ENCODE measurements around the gene ABHD15.

ABHD15 gene

GRCh38 chr17:29566473-29567303 lies at the start of gene ABHD15:
ABHD15 (minus strand) TSS chr17:29567037; CDS start chr17:29566966, 71 bp downstream.
- in situ Hi-C loops (cut with HindIII; ENCODE audit: low pct_unique_long_range_greater_than_20kb, low sequenced_read_pairs) = no loop called here
- peak; percentile 77 to 92 for DNase-seq (ENCODE audit: low read depth in 1 of 2, low spot score in 1 of 2)
- no peak for TF ChIP-seq JUND (IDR thresholded peaks at IDR 0.05; ENCODE audit: low read depth)

GRCh38 chr17:29615492-29616299 lies 48.9 kb upstream of the ABHD15 start:
- TF ChIP-seq JUND (IDR thresholded peaks at IDR 0.05; ENCODE audit: low read depth) = no peak
- in situ Hi-C loops (cut with HindIII; ENCODE audit: low pct_unique_long_range_greater_than_20kb, low sequenced_read_pairs) = no loop called here
- peak; percentile 91 to 97 for DNase-seq (ENCODE audit: low read depth in 1 of 2, low spot score in 1 of 2)

GRCh38 chr17:29615048-29615385 lies 48.2 kb upstream of the ABHD15 start:
- DNase-seq (ENCODE audit: low read depth in 1 of 2, low spot score in 1 of 2) = no peak
- TF ChIP-seq JUND (IDR thresholded peaks at IDR 0.05; ENCODE audit: low read depth) = no peak
- in situ Hi-C loops (cut with HindIII; ENCODE audit: low pct_unique_long_range_greater_than_20kb, low sequenced_read_pairs) = no loop called here

GRCh38 chr17:29614349-29615047 lies 47.7 kb upstream of the ABHD15 start:
- no peak for DNase-seq (ENCODE audit: low read depth in 1 of 2, low spot score in 1 of 2)
- in situ Hi-C loops (cut with HindIII; ENCODE audit: low pct_unique_long_range_greater_than_20kb, low sequenced_read_pairs) = no loop called here
- TF ChIP-seq JUND (IDR thresholded peaks at IDR 0.05; ENCODE audit: low read depth) = no peak

- no peak for DNase-seq (ENCODE audit: low read depth in 1 of 2, low spot score in 1 of 2)
- in situ Hi-C loops (cut with HindIII; ENCODE audit: low pct_unique_long_range_greater_than_20kb, low sequenced_read_pairs) = no loop called here
- TF ChIP-seq JUND (IDR thresholded peaks at IDR 0.05; ENCODE audit: low read depth) = no peak
These were observed 47.0 kb upstream of the ABHD15 start for GRCh38 chr17:29613856-29614255.

- TF ChIP-seq JUND (IDR thresholded peaks at IDR 0.05; ENCODE audit: low read depth) = no peak
- in situ Hi-C loops (cut with HindIII; ENCODE audit: low pct_unique_long_range_greater_than_20kb, low sequenced_read_pairs) = no loop called here
- no peak for DNase-seq (ENCODE audit: low read depth in 1 of 2, low spot score in 1 of 2)
These were observed 46.6 kb upstream of the ABHD15 start for GRCh38 chr17:29613352-29613837.

- TF ChIP-seq JUND (IDR thresholded peaks at IDR 0.05; ENCODE audit: low read depth) = no peak
- in situ Hi-C loops (cut with HindIII; ENCODE audit: low pct_unique_long_range_greater_than_20kb, low sequenced_read_pairs) = no loop called here
These were observed 45.8 kb upstream of the ABHD15 start for GRCh38 chr17:29612404-29613280.

GRCh38 chr17:29612094-29612403 lies 45.2 kb upstream of the ABHD15 start:
- TF ChIP-seq JUND (IDR thresholded peaks at IDR 0.05; ENCODE audit: low read depth) = no peak
- in situ Hi-C loops (cut with HindIII; ENCODE audit: low pct_unique_long_range_greater_than_20kb, low sequenced_read_pairs) = no loop called here
- no peak for DNase-seq (ENCODE audit: low read depth in 1 of 2, low spot score in 1 of 2)

More at GRCh38 chr17:29612404-29613280, 45.8 kb upstream of the ABHD15 start:
- no peak for DNase-seq (ENCODE audit: low read depth in 1 of 2, low spot score in 1 of 2)

GRCh38 chr17:29611351-29612093 lies 44.7 kb upstream of the ABHD15 start:
- no peak for DNase-seq (ENCODE audit: low read depth in 1 of 2, low spot score in 1 of 2)
- TF ChIP-seq JUND (IDR thresholded peaks at IDR 0.05; ENCODE audit: low read depth) = no peak
- in situ Hi-C loops (cut with HindIII; ENCODE audit: low pct_unique_long_range_greater_than_20kb, low sequenced_read_pairs) = no loop called here

- in situ Hi-C loops (cut with HindIII; ENCODE audit: low pct_unique_long_range_greater_than_20kb, low sequenced_read_pairs) = no loop called here
- no peak for TF ChIP-seq JUND (IDR thresholded peaks at IDR 0.05; ENCODE audit: low read depth)
- DNase-seq (ENCODE audit: low read depth in 1 of 2, low spot score in 1 of 2) = no peak
These were observed 43.6 kb upstream of the ABHD15 start for GRCh38 chr17:29610395-29610794.

- in situ Hi-C loops (cut with HindIII; ENCODE audit: low pct_unique_long_range_greater_than_20kb, low sequenced_read_pairs) = no loop called here
- DNase-seq (ENCODE audit: low read depth in 1 of 2, low spot score in 1 of 2) = no peak
- TF ChIP-seq JUND (IDR thresholded peaks at IDR 0.05; ENCODE audit: low read depth) = no peak
These were observed 42.1 kb upstream of the ABHD15 start for GRCh38 chr17:29608986-29609385.
